Activated CD8-positive, alpha-beta memory T cell treated with anti-CD3 and anti-CD28 coated beads, Interleukin-2, amount 50 U/mL, for 4 hours (primary cell): ENCODE results near the gene BRSK2.

ENCODE experiments used
- DNase-seq: peaks from one replicate; pipeline ENCODE4 v3.0.0-alpha.2; 2020

Gene BRSK2

GRCh38 chr11:1377231-1377780 is 12.4 kb upstream of the BRSK2 start:
- no peak for DNase-seq

GRCh38 chr11:1381793-1382425 is 7.8 kb upstream of the BRSK2 start:
- no peak for DNase-seq

- DNase-seq, result no peak
These were observed 7.3 kb upstream of the BRSK2 start for GRCh38 chr11:1382429-1382828.

GRCh38 chr11:1382831-1383607 is 6.7 kb upstream of the BRSK2 start:
- peak; percentile 84 for DNase-seq

- no peak for DNase-seq
These were observed 5.3 kb upstream of the BRSK2 start for GRCh38 chr11:1384199-1384970.

- no peak for DNase-seq
These were observed 2.2 kb upstream of the BRSK2 start for GRCh38 chr11:1387521-1387920.

- DNase-seq, result no peak
These were observed 1.6 kb upstream of the BRSK2 start for GRCh38 chr11:1387961-1388762.

GRCh38 chr11:1388763-1389102 is 1.0 kb upstream of the BRSK2 start:
- DNase-seq, result no peak

- peak; percentile 96 for DNase-seq
These were observed 417 bp upstream of the BRSK2 start for GRCh38 chr11:1389103-1389931.

- no peak for DNase-seq
These were observed 933 bp downstream of the BRSK2 start for GRCh38 chr11:1390569-1391164.

GRCh38 chr11:1391165-1392075 is 1.7 kb downstream of the BRSK2 start:
- no peak for DNase-seq

- DNase-seq, result no peak
These were observed 2.4 kb downstream of the BRSK2 start for GRCh38 chr11:1392111-1392510.

- no peak for DNase-seq
These were observed 2.8 kb downstream of the BRSK2 start for GRCh38 chr11:1392561-1392960.

GRCh38 chr11:1393038-1393710 is 3.4 kb downstream of the BRSK2 start:
- no peak for DNase-seq

GRCh38 chr11:1394936-1395772 is 5.4 kb downstream of the BRSK2 start:
- DNase-seq, result no peak

- DNase-seq, result no peak
These were observed 6.1 kb downstream of the BRSK2 start for GRCh38 chr11:1395773-1396374.

- DNase-seq, result no peak
These were observed 6.7 kb downstream of the BRSK2 start for GRCh38 chr11:1396375-1396841.
